Measurements from ENCODE around the gene PHB1. TPM values are rescaled to one million over a fixed set of nuclear protein-coding genes. Genes with fewer than 3 reads are reported as not detected.

Gene PHB1
- total RNA-seq, 8 experiments from 2014 or later, result 63.4 to 196 (median 97.5) TPM

DNA sequence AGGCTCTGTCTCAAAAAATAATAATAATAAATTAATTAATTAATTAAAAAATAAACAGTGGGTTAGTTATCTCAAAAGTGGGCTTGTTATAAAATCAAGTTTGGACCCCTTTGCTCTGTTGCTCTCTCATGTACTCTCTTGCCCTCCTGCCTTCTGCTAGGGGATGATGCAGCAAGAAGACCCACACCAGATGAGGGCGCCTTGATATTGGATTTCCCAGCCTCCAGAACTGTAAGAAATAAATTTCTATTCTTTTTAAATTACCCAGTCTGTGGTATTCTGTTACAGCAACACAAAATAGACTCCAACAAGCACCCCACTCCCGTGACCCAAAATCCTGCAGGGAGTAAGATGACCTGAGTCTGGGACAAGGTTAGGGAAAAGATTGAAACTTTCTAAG, 50.6 kb downstream of the PHB1 start:
- no peak for ATAC-seq (replicated peaks in 6 of 8)
- WGBS, 10 experiments, result 71 to 100% (median 83%) methylated on average over 1 to 2 of the region's 2 CpGs; no CpG with 5 or more reads in 5 of the 10 experiments
- Histone ChIP-seq H3K4me3 (no peak overlapping the region), H3K4me1 (replicated peaks in 1 of 2) (peaks cover 12 to 15% of the 10 kb centered on the region in 2 donors), H3K27ac (no peak overlapping the region)
- in situ Hi-C loops (cut with MboI; ENCODE audit: low pct_unique_long_range_greater_than_20kb in 2 of 9, low sequenced_read_pairs in 9 of 9, unreplicated experiment in 9 of 9), result no loop called here

DNA sequence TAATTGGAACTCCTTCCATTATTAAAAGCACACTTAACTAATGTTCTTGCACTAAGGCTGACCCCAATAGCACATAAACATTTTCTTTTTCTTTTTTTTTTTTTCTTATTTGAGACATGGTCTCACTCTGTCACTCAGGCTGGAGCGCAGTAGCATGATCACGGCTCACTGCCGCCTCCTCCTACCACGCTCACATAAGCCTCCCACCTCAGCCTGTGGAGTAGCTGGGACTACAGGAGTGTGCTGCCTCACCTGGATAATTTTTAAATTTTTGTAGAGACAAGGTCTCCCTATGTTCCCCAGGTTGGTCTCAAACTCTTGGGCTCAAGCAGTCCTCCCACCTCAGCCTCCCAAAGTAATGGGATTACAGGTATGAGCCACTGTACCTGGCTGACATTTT, 51.4 kb downstream of the PHB1 start:
- H3K4me3 ChIP-seq, result no peak overlapping the region
- ATAC-seq (replicated peaks in 6 of 8), result no peak
- in situ Hi-C loops (cut with MboI; ENCODE audit: low pct_unique_long_range_greater_than_20kb in 2 of 9, low sequenced_read_pairs in 9 of 9, unreplicated experiment in 9 of 9), result no loop called here
- no peak overlapping the region for H3K27ac ChIP-seq
- WGBS, 10 experiments, result 83 to 95% (median 87%) methylated on average over 3 to 4 of the region's 4 CpGs; no CpG with 5 or more reads in 4 of the 10 experiments
- peaks cover 17 to 21% of the 10 kb centered on the region in 2 donors for H3K4me1 ChIP-seq (replicated peaks in 1 of 2)

DNA sequence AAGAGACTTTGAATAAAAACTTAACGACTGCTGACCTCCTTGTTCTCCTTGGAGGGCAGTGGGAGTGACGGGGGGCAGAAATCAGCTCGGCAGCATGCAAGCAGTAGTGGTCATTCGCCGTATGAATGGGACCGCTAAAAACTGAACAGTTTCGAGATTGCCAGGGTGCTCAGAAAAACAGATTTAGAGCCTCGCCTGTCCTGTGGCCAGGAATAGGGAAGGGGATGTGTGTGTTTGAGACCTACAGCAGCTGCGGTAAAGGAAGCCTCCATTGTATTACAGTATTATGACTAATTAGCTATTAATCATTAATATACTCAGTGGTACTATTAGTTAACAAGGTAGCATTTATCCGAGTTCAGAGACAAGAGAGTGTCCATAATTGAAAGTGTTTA, 52.0 kb downstream of the PHB1 start:
- Histone ChIP-seq H3K4me3 (peak overlapping the region; percentile 70 to 90 (median 71)), H3K27ac (no peak overlapping the region), H3K4me1 (replicated peaks in 1 of 2) (peaks cover 17 to 21% of the 10 kb centered on the region in 2 donors)
- ATAC-seq (replicated peaks in 6 of 8), result no peak
- 7 to 60% (median 34%) methylated on average over 2 to 8 of the region's 10 CpGs; no CpG with 5 or more reads in 1 of the 10 experiments for WGBS, 10 experiments
- in situ Hi-C loops (cut with MboI; ENCODE audit: low pct_unique_long_range_greater_than_20kb in 2 of 9, low sequenced_read_pairs in 9 of 9, unreplicated experiment in 9 of 9), result no loop called here

DNA sequence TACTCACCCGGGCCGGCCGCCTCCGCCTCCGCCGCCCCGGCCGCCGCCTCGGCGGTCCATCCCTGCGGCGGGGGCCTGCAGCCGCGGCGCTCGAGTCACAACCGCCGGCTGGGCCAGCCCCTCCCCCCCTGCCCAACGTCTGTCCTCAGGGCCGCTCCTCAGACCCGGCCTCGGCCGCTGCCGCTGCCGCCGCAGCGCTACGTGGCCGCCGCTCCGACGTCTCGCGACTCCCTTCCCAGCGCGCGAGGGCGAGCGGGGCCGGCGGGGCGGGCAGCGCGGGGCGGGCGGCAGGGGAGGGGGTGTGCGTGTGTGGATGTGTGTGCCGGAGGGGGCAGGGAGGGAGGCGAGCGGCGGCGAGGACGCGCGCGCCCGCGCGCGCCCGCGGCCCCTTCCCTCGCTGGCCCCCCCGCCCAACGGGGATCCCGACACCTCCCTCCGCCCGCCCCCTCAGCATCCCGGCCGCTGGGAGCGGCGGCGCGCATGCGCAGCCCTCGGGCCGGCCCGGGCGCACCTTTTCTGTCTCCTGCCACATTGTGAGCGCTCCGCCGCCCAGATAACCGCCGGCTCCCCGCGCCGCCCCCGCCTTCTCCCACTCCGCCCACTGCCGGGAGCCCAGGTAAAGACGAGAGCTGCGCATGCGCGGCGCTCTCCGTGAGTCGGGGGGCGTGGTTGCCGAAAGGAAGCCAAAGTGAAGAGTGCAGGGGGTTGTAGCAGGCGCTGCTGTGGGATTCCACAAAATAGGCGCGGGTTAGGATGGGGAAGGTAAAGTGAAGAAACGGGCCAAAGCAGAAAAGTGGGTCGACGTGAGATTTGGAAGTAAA, 52.6 kb downstream of the PHB1 start, which contains the start of gene ZNF652:
TSS of gene ZNF652 (minus strand) at position 349 of the 821 bp plus-strand sequence. CDS start 44,525 bp downstream, outside the sequence.
- peak; percentile 77 to 88 (median 85) for ATAC-seq (replicated peaks in 6 of 8)
- Histone ChIP-seq H3K4me1 (replicated peaks in 1 of 2) (peaks cover 17 to 21% of the 10 kb centered on the region in 2 donors), H3K27ac (peak within 1 kb of the TSS; percentile 88 to 96), H3K4me3 (peak within 1 kb of the TSS; percentile 70 to 90 (median 71))
- in situ Hi-C loops (cut with MboI; ENCODE audit: low pct_unique_long_range_greater_than_20kb in 2 of 9, low sequenced_read_pairs in 9 of 9, unreplicated experiment in 9 of 9), result no loop called here
- WGBS, 10 experiments, result 0 to 10% (median 0%) methylated on average over 2 to 10 of the region's 106 CpGs; no CpG with 5 or more reads in 3 of the 10 experiments

DNA sequence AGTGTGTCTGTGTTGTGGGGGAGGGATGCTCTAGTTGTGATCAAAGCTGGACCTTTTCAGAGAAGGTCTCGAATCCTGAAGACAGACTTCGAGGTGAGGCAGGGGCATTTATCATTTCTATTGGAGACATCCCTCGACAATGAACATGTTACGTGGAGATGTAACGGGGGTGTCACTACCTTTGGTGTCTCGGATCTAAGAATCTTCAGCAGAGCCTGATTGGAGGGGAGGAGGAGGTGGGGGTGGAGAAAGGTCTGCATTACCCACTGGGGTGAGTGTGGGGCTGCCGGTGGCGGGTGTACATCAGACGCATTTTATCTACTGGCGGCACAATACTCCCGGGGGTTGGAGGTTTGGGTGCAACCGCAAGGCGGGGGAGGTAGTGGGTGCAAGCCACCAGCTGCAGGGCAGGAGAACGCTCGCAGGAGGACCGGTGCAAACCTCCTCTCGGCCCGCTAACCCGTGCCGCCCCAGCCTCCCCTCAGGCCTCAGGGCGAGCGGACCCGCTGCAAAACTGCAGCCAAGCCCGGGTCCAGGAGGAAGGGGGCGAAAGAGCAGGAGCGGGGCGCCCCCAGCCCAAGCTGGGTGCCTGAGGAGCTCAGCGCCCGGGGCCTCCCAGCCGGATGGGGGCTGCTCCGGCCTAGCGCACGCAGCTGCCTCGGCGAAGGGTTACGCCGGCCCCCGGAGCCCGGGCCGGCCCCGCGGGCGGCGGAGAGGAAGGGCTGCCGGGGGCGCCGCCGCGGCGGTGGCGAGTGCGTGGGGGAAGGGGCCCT, 53.4 kb downstream of the PHB1 start:
- H3K27ac ChIP-seq, result peak overlapping the region; percentile 88 to 96
- peaks cover 17 to 21% of the 10 kb centered on the region in 2 donors for H3K4me1 ChIP-seq (replicated peaks in 1 of 2)
- WGBS, 10 experiments, result 0% methylated on average over 1 to 9 of the region's 52 CpGs; no CpG with 5 or more reads in 6 of the 10 experiments
- peak; percentile 17 to 46 (median 38) for ATAC-seq (replicated peaks in 6 of 8)
- in situ Hi-C loops (cut with MboI; ENCODE audit: low pct_unique_long_range_greater_than_20kb in 2 of 9, low sequenced_read_pairs in 9 of 9, unreplicated experiment in 9 of 9), result no loop called here
- H3K4me3 ChIP-seq, result peak overlapping the region; percentile 70 to 90 (median 71)

DNA sequence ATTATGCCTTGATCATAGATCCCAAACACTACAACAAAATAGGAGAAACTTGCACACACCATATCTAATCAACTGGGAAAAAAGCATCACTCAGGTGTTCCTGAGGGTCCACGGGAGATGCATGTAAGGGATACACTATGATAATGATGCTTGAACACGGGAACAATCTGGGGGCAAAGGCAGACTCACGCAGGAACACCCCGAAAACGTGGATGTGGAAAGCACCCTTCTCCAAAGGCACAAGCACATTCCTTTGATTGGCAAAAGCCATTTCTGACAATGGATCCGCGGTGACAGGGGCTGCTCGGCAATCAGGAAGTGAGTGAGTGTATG, 53.9 kb downstream of the PHB1 start:
- in situ Hi-C loops (cut with MboI; ENCODE audit: low pct_unique_long_range_greater_than_20kb in 2 of 9, low sequenced_read_pairs in 9 of 9, unreplicated experiment in 9 of 9), result no loop called here
- H3K4me1 ChIP-seq (replicated peaks in 1 of 2), result peaks cover 17 to 21% of the 10 kb centered on the region in 2 donors
- WGBS, 10 experiments, result 0 to 12% (median 0%) methylated on average over 1 to 6 of the region's 8 CpGs; no CpG with 5 or more reads in 3 of the 10 experiments
- peak overlapping the region; percentile 70 to 90 (median 71) for H3K4me3 ChIP-seq
- H3K27ac ChIP-seq, result peak overlapping the region; percentile 88 to 96
- ATAC-seq (replicated peaks in 6 of 8), result peak in 3 of 8 experiments; percentile 3 to 6 (median 3)

DNA sequence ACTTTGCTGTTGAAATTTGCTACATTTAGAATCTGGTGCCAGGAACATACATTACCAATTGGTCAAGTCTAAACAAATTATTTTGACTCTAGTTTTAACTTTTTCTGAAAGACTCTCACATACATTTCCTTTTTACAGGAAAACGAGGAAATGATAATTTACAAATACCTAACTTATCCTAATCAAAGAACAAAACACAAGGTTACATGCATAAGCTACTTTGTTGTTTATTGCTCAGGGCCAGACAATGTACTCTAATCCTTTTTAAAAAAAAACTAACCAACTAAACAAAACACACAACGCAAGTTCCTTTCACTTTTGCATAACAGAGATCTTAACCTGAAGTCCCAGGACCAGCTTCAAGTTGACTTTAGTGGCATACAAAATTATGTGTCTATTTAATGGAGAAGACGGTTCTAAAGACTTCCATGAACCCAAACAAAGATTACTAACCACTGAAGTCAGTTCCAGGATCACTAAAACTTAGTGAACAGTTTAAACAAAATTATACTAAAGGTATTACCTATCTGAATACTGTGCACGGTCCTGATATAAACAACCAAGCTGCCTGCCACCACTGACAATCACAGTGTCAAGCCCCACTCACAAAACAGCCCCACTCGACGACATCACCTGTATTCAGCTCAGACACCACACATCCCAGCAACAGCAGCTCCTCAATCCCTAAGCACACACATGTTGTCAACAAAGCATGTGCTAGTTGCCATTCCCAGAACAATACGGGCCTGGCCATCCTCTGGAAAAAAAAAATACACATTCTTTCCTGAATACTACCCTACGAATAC, 54.5 kb downstream of the PHB1 start:
- WGBS, 10 experiments, result 0 to 39% (median 27%) methylated on average over 1 to 7 of the region's 8 CpGs
- peak overlapping the region; percentile 88 to 96 for H3K27ac ChIP-seq
- H3K4me1 ChIP-seq (replicated peaks in 1 of 2), result peaks cover 17 to 21% of the 10 kb centered on the region in 2 donors
- in situ Hi-C loops (cut with MboI; ENCODE audit: low pct_unique_long_range_greater_than_20kb in 2 of 9, low sequenced_read_pairs in 9 of 9, unreplicated experiment in 9 of 9), result no loop called here
- ATAC-seq (replicated peaks in 6 of 8), result no peak
- peak overlapping the region; percentile 70 to 90 (median 71) for H3K4me3 ChIP-seq

DNA sequence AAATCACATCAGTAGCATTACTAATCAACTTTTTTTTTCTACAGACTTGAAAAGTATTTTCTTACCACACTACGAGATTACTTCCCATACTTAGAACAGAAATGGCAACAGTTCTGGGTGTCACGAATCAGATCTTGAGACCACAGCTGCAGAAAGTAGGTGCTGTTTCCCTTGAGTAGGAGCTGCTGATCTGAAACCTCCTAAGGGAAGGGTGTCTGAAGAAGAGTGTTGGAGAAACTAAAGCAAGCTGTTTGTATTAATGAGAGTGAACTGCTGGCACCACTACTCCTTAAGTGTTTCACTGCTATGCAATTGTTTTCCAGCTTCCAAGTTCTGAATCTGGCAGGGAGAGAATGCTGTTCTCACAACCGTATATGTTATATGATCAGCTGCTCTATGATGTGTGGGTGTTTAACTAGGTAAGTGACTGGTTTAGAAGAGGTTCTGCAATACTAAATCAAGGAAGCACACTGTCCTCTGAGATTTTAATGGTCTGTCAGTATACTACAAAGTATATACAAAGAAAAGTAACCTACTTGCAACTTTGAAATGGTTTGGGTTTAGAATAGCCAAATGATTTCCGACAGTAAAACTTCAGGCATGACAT, 55.9 kb downstream of the PHB1 start:
- in situ Hi-C loops (cut with MboI; ENCODE audit: low pct_unique_long_range_greater_than_20kb in 2 of 9, low sequenced_read_pairs in 9 of 9, unreplicated experiment in 9 of 9), result no loop called here
- Histone ChIP-seq H3K4me3 (no peak overlapping the region), H3K4me1 (replicated peaks in 1 of 2) (peaks cover 17 to 21% of the 10 kb centered on the region in 2 donors), H3K27ac (no peak overlapping the region)
- WGBS, 10 experiments, result 28 to 100% (median 79%) methylated on average over 1 to 4 of the region's 4 CpGs; no CpG with 5 or more reads in 2 of the 10 experiments
- no peak for ATAC-seq (replicated peaks in 6 of 8)

DNA sequence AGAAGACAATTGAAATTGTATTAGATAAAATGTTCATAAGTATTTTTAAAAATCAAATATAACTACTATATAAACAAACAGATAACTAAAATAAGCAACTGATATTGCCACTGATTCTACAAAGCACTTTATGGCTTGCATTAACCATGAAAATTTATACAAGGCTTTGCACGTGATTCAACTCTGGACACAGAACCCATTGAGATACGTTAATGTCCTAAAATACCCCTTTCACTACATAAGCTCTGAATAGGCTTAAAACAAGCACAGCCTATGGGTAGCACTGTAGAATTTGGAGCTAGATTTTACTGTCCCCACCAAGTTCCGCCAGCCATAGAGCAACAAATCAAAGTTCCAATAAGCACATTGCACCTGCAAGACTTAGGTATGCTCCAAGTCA, 57.2 kb downstream of the PHB1 start:
- ATAC-seq (replicated peaks in 6 of 8), result no peak
- 40 to 100% (median 90%) methylated on average over 1 to 3 of the region's 3 CpGs; no CpG with 5 or more reads in 1 of the 10 experiments for WGBS, 10 experiments
- H3K27ac ChIP-seq, result no peak overlapping the region

DNA sequence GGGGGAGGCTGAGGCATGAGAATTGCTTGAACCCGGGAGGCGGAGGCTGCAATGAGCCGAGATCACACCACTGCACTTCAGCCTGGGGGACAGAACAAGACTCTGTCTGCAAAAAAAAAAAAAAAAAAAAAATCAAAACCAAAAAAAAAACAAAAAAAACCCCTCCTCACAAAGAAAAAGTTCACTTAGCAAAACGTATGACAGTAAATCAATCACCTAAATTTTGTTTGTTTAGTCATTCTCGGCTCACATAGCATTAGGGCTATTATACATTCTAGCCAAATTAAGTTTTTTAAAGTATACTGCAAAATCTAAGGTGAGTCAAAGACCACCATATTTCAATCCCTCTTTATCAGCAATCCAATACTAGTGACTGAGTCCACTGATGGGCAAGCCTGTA, 58.4 kb downstream of the PHB1 start:
- in situ Hi-C loops (cut with MboI; ENCODE audit: low pct_unique_long_range_greater_than_20kb in 2 of 9, low sequenced_read_pairs in 9 of 9, unreplicated experiment in 9 of 9), result no loop called here
- ATAC-seq (replicated peaks in 6 of 8), result no peak
- peaks cover 17 to 21% of the 10 kb centered on the region in 2 donors for H3K4me1 ChIP-seq (replicated peaks in 1 of 2)
- H3K4me3 ChIP-seq, result no peak overlapping the region
- H3K27ac ChIP-seq, result no peak overlapping the region
- 50 to 100% (median 87%) methylated on average over 1 to 5 of the region's 5 CpGs for WGBS, 10 experiments

More for the DNA sequence above, 57.2 kb downstream of the PHB1 start:
- in situ Hi-C loops (cut with MboI; ENCODE audit: low pct_unique_long_range_greater_than_20kb in 2 of 9, low sequenced_read_pairs in 9 of 9, unreplicated experiment in 9 of 9), result no loop called here
- Histone ChIP-seq H3K4me3 (no peak overlapping the region), H3K4me1 (replicated peaks in 1 of 2) (peaks cover 17 to 21% of the 10 kb centered on the region in 2 donors)

Measured in motor neuron (in vitro differentiated cells).